AG09309 (cell line): Measurements from ENCODE around the gene LATS1.
"Not testable (repeated sequence)": the region's sequence is repeated elsewhere in the genome, so short reads cannot be mapped to it uniquely, and the experiment has no call there.

Source experiments
- DNase-seq: peaks from one replicate; pipeline ENCODE4 v3.0.0-alpha.2; 2010; ENCODE audit warnings: low read depth
- H3K4me3 ChIP-seq: 2 replicates; pipeline ENCODE4 v1.5.1; 2011; ENCODE audit warnings: mild to moderate bottlenecking, low read depth, low read length, moderate library complexity; ENCODE audit not compliant: control insufficient read depth
- TF ChIP-seq, protein P1 (sequence below): IDR thresholded peaks from 2 replicates; pipeline ENCODE4 v1.5.1; 2011; ENCODE audit warnings: mild to moderate bottlenecking, low read depth, low read length, inconsistent platforms; ENCODE audit not compliant: insufficient read depth, control insufficient read depth; ENCODE audit errors: missing control alignments

LATS1 gene

GRCh38 chr6:149754548-149754947, 36.6 kb upstream of the LATS1 start:
- TF ChIP-seq, protein P1, sequence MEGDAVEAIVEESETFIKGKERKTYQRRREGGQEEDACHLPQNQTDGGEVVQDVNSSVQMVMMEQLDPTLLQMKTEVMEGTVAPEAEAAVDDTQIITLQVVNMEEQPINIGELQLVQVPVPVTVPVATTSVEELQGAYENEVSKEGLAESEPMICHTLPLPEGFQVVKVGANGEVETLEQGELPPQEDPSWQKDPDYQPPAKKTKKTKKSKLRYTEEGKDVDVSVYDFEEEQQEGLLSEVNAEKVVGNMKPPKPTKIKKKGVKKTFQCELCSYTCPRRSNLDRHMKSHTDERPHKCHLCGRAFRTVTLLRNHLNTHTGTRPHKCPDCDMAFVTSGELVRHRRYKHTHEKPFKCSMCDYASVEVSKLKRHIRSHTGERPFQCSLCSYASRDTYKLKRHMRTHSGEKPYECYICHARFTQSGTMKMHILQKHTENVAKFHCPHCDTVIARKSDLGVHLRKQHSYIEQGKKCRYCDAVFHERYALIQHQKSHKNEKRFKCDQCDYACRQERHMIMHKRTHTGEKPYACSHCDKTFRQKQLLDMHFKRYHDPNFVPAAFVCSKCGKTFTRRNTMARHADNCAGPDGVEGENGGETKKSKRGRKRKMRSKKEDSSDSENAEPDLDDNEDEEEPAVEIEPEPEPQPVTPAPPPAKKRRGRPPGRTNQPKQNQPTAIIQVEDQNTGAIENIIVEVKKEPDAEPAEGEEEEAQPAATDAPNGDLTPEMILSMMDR, result no peak
- no peak overlapping the region for H3K4me3 ChIP-seq
- no peak for DNase-seq

- not testable (repeated sequence) for H3K4me3 ChIP-seq, DNase-seq
Measured at GRCh38 chr6:149753374-149753637, 35.4 kb upstream of the LATS1 start.

DNA sequence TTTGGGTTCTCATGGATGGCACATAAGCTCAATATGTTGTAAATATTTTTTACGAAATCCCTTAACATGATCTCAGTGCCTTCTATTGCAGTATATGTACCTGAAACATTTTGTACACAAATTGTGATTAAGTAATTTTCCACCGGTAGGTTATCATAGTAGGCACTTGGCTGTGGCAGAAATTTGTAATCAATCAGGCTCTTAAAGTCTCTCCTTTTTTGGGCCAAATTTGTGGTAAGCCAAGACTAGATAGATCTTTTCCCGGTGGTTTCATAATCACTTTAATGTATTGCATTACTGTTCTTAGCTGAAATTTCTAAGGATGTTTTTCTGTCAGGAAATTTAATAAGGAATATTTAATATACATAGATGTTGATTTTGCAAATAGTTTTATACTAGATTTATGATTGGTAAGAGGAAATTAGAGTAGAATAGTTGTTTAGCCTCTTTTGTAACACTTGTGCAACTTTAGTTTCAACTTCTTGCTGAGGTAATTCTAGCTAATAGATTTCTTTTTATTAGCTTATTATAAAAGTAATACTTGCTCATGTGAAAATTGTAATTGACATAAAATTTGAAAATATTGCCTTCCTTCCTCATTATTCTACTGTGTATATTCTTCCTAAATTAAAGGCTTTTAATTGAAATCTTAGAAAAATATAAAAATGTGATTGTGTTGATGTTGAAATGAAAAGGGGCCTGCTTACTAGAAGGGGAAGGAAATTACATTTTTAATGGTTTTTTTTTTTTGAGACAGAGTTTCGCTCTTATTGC, 34.9 kb upstream of the LATS1 start:
- DNase-seq, result no peak
- no peak overlapping the region for H3K4me3 ChIP-seq
- TF ChIP-seq, protein P1, result no peak

DNA sequence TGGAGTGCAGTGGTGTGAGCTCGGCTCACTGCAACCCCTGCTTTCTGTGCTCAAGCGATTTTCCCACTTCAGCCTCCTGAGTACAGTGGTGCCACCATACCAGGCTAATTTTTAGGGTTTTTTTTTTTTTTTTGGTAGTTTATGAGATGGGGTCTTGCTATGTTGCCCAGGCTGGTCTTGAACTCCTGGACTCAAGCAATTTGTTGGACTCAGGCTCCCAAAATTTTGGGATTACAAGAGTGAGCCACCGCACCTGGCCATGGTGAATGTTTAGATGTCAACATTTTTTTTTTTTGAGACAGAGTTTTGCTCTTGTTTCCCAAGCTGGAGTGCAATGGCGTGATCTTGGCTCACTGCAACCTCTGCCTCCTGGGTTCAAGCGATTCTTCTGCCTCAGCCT, 34.0 kb upstream of the LATS1 start:
- DNase-seq, H3K4me3 ChIP-seq: not testable (repeated sequence)

- TF ChIP-seq, protein P1, result no peak
Measured at GRCh38 chr6:149751239-149751638, 33.3 kb upstream of the LATS1 start.

DNA sequence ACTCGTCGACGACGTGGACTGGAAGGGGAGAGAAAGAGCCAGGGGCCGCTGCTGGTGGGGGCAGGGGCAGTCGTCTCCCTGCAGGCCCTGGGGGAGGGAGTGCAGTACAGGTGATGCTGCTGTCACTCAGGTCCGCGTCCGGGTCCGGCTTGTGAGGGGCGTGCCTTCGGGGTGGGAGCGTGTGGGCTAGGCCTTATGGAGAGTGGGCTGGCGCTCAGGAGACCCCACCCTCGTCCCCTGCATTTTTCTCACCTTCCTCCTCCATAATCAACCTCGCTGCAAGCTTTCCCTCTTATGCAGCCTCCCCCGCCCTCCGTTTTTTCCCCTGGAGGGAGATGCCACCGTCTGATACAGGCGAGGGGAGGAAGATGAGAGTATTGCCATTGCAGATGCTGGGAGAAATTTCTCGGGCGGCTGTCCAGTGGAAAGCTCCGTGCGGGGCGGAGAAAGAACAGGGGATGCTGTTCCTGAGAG, 32.3 kb upstream of the LATS1 start:
- TF ChIP-seq, protein P1, result no peak
- peak overlapping the region; percentile 99 for H3K4me3 ChIP-seq
- no peak for DNase-seq

More at GRCh38 chr6:149751239-149751638, 33.3 kb upstream of the LATS1 start:
- DNase-seq, result no peak
- no peak overlapping the region; the same call in 1 of the 2 replicates for H3K4me3 ChIP-seq

DNA sequence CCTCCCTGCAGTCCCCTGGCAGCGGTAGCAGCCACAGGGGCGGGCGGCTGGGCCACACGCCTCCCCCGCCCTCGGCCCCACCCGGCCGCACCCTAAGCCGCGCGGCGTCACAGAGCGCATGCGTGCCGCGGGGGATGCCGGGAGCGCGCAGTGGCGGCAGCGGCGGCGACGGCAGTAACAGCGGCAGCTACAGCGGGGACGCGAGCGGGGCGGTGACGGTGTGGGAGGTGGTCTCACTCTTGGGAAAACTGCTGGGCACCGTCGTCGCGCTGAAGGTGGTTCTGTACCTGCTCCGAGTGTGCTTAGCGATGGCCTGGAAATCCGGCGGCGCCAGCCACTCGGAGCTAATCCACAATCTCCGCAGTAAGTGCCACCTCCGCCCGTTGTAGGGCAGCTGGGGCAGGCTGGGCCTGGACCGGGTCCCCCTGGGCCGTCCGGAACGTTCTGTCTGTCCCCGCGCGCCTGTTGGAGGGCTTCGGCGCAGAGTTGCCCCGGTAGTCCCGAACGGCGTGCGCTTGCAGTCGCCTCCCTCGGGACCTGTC, 31.8 kb upstream of the LATS1 start, which contains the start of gene PCMT1:
TSS of gene PCMT1 (plus strand) at position 148 of the 542 bp plus-strand sequence. CDS start at position 309, 161 bp downstream.
- H3K4me3 ChIP-seq, result peak within 1 kb of the TSS; percentile 99
- TF ChIP-seq, protein P1, result no peak
- peak; percentile 70 for DNase-seq

DNA sequence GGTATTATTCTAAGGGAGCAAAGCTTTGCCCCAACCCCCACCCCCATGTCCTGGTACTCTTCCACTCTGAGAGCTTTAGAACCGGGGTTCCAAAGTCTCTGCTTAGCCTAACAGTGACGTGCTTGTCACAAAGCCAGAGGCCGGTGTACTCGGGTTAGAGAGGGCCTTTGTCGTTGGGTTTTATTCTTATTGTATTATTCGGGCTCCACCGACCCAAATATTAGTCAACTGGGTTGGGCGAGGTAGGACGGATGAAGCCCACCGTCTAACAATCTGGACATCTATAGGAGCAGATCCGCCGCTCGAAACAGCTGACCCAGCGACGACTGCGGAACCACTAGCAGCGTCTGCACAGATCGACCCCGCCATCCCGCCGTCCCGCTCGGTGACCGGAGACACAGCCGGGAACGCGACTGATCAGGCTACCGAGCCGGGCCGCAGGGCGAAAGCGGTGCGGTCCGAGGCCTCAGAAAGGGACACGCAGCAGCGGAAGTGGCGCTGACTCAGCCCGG, 31.2 kb upstream of the LATS1 start:
- peak overlapping the region; percentile 41 for H3K4me3 ChIP-seq
- DNase-seq, result not testable (repeated sequence)
